GM12865 (cell line): ENCODE data around the gene PPEF1.

ENCODE experiments used
- DNase-seq: peaks from one replicate; pipeline ENCODE4 v3.0.0; 2010; ENCODE audit warnings: low read depth
- H3K4me3 ChIP-seq: 2 replicates; pipeline ENCODE4 v1.5.1; 2011; ENCODE audit warnings: mild to moderate bottlenecking, low read depth, low read length, control low read depth
- TF ChIP-seq, protein P1 (sequence below): IDR thresholded peaks from 2 replicates; pipeline ENCODE4 v1.5.1; 2011; ENCODE audit warnings: low read length, control low read depth, low read depth, inconsistent platforms; ENCODE audit not compliant: insufficient read depth; ENCODE audit errors: missing control alignments

PPEF1 gene

DNA sequence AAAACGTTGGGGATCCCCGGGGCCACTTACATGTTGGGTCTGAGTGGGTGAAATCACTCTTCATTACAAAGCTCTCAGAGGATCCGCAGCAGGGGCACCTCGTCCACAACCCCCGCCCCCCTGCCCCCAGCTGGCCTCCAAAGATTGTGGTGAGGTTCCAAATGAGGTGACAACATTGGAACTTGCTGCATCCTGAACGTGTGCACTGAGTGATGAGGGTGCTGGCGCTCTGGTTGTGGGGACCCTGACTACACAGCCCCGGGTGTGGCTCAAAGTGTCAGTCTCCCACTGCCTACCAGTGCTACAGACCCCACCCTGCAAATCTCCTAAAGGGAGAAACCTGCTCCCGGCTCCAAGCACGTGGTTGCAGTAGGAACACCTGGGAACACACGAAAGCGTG, 164.5 kb downstream of the PPEF1 start:
- no peak overlapping the region for H3K4me3 ChIP-seq
- TF ChIP-seq, protein P1, sequence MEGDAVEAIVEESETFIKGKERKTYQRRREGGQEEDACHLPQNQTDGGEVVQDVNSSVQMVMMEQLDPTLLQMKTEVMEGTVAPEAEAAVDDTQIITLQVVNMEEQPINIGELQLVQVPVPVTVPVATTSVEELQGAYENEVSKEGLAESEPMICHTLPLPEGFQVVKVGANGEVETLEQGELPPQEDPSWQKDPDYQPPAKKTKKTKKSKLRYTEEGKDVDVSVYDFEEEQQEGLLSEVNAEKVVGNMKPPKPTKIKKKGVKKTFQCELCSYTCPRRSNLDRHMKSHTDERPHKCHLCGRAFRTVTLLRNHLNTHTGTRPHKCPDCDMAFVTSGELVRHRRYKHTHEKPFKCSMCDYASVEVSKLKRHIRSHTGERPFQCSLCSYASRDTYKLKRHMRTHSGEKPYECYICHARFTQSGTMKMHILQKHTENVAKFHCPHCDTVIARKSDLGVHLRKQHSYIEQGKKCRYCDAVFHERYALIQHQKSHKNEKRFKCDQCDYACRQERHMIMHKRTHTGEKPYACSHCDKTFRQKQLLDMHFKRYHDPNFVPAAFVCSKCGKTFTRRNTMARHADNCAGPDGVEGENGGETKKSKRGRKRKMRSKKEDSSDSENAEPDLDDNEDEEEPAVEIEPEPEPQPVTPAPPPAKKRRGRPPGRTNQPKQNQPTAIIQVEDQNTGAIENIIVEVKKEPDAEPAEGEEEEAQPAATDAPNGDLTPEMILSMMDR = no peak
- DNase-seq = no peak

DNA sequence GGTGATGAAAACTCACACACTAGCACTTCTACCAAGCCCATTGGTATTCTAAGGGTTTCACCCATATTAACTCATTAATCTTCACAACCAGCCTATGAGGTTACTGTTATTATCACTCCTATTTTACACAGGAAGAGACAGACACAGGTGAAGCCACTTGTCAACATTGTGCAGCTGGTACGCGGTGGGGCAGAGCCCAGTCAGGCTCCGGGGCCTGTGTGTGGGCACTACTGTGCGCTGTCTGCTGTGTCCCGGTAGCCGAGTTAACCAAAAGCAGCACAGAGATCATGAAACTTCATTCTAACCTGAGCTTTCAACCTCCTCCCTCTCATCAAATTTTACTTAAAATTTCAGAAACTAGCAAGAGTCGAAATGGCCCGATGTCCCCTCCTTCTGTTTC, 165.2 kb downstream of the PPEF1 start:
- TF ChIP-seq, protein P1 = no peak
- no peak overlapping the region for H3K4me3 ChIP-seq
- DNase-seq = no peak

DNA sequence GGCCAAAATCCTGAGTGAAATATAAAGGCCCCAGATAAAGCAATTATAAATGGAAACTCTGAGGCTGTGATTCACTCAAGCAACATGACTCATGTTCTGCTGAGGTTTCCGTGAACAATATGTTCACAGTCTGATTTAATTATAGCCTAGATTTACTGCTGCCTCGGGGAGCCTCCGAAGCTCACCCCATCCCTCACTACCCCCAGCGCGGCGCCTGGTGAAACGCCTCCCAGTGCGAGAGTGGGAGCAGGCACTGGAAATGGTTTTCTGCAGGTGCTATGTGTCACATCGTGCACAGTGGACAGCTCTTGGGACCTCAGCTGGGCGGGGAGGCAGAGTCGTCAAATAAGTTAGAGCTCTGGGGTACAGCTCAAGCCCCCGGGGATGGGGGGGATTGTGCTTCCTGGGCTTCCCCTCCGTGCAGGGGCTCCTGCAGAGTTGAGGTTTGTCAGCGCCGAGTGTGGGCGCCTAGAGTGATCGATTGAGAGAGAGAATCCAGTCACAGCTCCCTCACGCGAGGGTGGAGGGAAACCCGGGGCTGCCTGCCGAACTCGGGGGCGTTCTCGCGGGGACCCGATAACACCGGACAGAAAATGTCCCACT, 165.8 kb downstream of the PPEF1 start:
- H3K4me3 ChIP-seq = no peak overlapping the region
- no peak for DNase-seq
- TF ChIP-seq, protein P1 = no peak

DNA sequence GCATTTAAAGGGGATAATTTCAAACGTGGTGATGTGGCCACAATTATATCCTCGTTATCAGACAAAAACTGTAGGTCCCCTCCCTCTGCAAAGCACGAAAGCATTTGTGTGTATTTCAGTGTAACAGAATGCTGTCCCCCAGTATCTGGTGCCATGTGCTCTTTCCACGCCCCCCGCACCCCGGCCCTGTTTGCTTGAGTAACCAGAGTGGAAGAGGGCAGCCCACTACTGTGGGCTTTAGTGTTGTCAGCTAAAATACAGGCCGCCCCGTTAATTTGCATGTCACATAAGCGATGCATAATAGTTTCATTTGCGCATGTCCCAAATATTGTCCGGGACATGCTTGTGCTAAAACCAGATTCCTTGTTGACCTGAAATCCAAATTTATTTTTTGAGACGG, 166.4 kb downstream of the PPEF1 start:
- TF ChIP-seq, protein P1 = no peak
- no peak overlapping the region for H3K4me3 ChIP-seq
- DNase-seq = no peak

DNA sequence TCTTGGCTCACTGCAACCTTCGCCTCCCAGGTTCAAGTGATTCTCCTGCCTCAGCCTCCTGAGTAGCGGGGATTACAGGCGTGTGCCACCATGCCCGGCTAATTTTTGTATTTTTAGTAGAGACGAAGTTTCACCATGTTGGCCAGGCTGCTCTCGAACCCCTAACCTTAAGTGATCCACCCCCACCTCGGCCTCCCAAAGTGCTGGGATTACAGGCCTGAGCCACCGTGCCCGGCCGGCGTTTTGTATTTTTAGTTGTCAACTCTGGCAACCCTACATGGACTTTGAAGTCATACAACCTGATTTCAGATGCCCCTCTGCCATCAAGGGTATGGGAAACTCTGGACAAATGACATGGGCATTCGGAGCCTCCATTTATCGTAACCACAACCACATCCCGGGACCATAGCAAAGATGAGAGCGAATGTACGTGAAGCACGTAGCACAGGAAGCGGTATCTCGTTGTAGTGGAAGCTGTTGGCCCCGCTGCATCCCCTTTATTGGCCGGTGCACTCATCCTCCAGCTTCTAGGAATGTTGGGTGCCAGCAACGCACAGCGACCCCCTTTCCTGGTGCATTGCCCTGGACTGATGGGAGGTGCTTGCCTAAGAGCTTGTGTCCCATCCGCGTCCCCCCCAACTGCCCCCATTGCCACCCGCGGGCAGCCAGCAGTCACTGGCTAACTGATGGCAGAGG, 167.3 kb downstream of the PPEF1 start:
- no peak for DNase-seq
- TF ChIP-seq, protein P1 = no peak
- no peak overlapping the region for H3K4me3 ChIP-seq

DNA sequence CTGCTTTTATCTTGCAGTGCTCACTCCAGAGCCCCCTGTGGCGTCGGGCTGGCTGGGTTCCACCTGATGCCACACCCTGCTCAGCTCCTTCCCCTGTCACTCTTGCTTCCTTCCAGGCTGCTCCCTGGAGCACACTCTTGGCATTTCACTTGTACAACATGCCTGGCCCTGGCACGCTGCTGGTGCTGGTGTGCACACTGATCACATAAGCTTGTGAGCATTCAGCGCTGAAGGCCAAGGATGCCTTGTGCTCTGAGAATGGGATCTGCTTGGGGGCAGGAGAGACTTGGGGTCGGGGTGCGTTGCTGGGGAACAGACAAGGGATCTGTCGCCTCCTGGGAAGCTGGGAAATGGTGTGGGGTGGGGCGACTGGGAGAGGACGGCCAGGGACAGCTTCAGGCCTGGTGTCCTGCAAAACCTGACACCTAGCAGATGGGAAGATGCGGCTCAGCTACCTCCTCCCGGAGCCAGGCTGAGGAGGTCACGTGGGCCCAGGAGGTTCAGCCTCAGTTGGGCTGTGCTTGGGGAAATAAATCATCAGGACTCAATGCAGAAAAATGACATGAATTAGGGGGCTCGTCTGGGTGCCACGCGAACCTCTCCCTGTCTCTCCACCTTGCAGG, 167.9 kb downstream of the PPEF1 start:
- no peak overlapping the region for H3K4me3 ChIP-seq
- TF ChIP-seq, protein P1 = no peak
- DNase-seq = no peak
